ENCODE data around the gene FBXL16.

FBXL16 gene

DNA sequence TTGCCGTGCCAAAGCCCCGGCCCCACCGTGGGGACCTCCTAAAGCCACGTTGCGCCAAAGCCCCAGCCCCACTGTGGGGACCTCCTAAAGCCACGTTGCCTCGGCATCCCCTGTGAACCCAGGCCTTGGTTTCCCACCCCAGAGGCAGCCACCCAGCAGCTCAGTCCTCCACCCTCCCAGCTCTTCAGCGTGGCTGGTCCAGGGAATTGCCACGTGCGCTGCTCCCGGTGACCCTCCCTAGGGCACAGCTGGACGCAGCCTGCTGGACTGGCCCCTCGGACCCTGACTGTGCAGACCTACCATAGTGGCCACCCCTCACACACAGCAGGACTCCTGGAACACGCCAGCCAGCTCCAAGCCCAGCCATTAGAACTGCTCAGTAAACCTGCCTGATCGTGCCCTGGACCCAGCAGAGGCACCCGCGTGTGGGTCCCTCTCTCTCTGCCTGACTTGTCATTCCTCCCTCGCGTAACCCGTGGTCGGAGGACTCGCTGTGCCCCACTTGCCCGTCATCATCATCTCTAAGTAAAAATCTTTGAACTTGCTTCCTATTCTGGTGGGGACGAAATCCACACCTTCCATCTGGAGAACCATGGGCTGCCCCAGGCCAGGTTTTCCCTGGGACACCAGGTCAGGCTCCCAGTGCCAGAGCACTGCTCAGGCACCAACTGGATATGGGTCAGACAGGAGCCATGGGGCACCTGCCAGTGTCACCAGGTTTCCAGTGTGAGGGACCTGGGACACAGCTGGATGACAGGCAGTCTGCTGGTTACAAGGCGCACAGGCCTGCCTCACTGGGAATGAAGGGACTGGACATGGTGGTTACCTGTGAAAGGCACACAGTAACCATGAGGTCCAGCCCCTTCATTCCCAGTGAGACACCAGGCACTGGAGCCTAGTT lies 29.6 kb upstream of the FBXL16 start:
- no peak for DNase-seq (ENCODE audit: low read depth)

DNA sequence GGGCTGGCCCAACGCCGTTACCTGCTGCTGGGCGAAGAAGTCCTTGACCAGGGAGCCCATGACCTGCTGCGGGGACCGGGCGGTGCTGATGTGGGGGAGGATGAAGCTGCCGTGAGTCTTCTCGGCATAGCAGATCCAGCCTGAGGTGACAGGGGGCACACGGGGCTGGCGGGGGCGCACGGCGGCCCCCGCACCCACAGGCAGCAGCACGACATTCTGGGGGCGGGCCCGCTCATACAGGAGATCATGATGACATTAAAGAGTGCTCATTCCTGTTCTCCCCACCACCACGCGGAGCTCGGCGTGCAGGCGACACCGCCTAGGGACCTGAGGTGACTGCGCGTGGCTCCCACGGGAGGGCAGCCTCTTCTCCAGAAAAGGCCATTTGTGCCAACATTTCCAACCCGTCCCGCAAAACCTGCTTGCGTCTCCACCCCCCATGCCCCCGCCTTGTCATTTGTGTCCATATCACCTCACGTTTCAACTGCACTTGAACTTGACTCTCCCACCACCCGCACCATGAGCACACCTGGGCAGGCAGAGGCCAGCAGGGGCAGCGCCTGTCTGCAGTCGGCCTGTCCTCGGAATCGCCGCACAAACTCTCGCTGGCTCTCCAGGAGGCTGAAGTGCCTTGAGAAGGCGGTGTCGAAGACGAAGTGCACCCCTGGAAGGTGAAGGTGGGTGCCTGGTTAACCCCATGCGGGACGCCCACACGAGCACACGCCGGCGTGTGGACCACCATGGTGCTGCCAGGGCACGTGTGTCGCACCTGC lies 28.8 kb upstream of the FBXL16 start:
- DNase-seq (ENCODE audit: low read depth): no peak

- no peak for DNase-seq (ENCODE audit: low read depth)
Measured at GRCh38 chr16:733382-734207, 28.0 kb upstream of the FBXL16 start.

DNA sequence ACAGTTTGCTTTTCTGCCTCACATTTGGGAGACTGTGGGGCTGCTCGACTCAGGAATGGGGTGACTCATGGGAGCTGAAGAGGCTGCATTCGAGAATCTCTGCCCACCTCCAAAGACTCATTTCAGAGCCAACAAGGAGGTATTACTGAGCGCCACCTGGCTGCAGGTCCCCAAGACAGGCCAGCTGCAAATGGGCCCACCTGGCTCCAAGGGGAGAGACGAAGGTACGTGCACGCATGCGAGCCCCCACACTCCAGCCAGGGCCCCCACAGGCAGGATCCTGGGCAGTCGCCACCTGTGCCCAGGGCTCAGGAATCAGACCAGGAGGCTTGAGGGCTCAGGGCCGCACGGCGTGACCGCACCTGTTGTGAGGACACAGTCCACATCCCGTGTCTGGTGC lies 27.3 kb upstream of the FBXL16 start:
- DNase-seq (ENCODE audit: low read depth): no peak

GRCh38 chr16:732332-732731 lies 26.7 kb upstream of the FBXL16 start:
- no peak for DNase-seq (ENCODE audit: low read depth)

GRCh38 chr16:730666-731509 lies 25.3 kb upstream of the FBXL16 start:
- DNase-seq (ENCODE audit: low read depth): no peak

DNA sequence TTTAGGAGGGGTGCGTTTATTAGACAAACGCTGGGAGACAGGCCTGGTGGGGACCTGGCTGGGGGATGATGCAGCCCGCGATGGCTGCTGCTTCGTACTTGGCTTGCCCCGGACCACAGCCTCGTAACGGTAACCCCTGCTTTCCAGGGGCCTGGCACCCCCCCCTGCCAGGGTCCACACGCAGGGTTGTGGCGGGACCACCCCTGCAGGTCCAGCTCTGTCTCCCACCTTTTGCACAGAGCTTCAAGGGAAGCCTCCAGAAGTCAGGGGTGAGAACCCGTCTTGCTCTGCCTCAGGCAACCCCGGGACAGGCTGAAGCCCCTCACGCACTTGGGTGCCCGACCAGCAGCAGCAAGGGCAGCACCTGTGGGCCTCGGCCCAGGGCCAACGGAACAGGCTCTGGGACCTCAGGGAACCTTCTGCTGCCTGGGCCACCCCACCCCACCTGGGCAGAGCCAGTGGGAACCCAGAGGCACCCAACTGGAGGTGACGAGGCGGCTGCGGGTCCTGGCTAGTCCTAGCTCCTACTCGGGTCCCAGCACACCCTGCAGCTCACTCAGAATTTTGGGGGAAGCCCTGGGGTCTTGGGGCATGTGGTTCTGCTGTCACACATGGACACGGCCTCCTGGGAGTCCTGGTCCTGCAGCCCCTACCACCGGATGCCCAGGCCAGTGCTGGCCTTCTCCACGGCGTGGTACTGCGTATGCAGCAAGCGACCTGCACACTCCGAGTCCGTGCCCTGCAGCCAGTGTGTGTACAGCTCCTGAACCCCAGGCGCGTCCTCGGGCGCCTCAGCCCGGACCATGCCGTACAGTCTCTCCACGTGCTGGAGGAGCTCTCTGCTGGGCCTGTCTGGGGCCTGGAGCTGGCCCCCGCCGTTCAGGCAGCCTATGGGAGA lies 24.4 kb upstream of the FBXL16 start:
- DNase-seq (ENCODE audit: low read depth): no peak

DNA sequence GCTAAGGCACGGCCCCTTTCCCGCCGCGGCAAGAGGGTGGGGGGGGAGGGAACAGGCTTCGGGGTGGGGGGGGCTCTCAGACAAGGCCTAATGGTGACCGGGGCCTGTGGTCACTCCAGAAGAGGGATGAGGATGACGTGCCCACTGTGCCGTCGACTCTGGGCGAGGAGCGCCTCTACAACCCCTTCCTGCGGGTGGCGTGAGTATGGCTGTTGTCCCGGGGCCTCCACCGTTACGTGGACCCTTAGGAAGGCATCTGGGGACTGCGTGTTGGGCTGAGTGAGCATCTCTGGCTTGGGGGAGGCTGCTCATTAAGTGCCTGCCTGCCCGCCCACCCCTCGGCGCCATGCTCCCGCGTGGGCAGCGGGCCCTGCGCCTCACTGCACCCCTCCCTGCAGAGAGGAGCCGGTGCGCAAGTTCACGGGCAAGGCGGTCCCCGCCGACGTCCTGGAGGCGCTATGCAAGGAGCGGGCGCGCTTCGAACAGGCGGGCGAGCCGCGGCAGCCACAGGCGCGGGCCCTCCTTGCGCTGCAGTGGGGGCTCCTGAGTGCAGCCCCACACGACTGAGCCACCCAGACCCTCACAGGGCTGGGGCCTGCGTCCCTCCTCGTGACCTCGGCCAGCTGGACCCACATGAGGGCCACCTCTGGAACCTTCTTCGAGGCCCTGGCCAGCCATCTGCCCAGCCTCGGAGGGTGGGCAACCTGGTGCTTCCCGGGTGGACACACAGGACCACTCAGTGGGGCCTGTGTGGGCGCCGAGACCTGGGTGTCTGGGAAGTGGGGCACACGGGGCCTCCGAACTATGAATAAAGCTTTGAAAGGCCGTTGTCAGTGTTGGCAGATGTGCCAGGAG lies 23.5 kb upstream of the FBXL16 start:
- no peak for DNase-seq (ENCODE audit: low read depth)

- DNase-seq (ENCODE audit: low read depth): no peak
Measured at GRCh38 chr16:728131-728889, 22.7 kb upstream of the FBXL16 start.

- DNase-seq (ENCODE audit: low read depth): no peak
Measured at GRCh38 chr16:727291-727977, 21.8 kb upstream of the FBXL16 start.

DNA sequence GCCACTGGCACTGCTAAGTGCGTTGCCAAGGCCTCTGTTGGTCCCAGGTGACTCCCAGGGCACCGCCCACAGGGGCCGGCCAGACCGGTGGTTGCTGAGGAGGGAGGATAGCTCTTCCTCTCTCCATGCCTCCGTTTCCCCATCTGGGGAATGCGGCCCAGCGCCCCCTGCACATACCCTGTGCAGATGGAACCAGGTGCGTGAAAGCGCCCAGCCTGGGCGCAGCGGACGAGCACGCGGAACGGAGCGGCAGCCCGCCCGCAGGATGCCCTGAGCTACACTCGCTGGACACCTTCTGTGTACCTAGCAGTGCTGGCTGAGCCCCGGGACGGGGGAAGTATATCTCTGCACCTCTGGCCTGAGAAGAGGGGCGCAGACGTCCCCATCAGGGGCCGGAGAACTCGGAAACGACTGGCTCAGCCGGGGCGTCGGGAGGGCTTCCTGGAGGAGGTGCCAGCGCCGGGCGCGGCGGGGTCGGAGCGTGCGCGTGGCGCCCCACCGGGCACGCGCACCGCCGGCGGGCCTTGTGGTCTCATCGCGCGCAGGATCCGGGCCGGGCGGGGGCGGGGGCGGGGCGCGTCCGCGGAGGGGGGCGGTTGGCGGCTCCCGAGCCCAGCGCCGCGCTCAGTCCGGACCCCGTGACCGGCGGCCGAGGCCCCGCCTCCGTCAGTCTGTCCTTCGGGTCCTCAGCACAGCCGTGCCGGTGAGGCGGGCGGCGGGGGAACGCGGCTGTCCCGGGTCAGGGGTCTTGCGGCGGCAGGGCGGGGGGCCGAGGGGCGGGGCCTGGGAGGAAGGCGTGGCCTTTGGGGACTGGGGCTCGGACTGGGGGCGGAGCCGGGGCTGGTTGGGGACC lies 21.1 kb upstream of the FBXL16 start, which contains the start of the genes CCDC78 and HAGHL:
CCDC78 (minus strand) TSS at position 6 of the 853 bp plus-strand sequence. CDS start 76 bp downstream, outside the sequence.
HAGHL (plus strand) TSS at position 669 of the 853 bp plus-strand sequence. CDS start 404 bp downstream, outside the sequence.
- DNase-seq (ENCODE audit: low read depth): no peak

- DNase-seq (ENCODE audit: low read depth): no peak
Measured at GRCh38 chr16:726188-726437, 20.5 kb upstream of the FBXL16 start.

DNA sequence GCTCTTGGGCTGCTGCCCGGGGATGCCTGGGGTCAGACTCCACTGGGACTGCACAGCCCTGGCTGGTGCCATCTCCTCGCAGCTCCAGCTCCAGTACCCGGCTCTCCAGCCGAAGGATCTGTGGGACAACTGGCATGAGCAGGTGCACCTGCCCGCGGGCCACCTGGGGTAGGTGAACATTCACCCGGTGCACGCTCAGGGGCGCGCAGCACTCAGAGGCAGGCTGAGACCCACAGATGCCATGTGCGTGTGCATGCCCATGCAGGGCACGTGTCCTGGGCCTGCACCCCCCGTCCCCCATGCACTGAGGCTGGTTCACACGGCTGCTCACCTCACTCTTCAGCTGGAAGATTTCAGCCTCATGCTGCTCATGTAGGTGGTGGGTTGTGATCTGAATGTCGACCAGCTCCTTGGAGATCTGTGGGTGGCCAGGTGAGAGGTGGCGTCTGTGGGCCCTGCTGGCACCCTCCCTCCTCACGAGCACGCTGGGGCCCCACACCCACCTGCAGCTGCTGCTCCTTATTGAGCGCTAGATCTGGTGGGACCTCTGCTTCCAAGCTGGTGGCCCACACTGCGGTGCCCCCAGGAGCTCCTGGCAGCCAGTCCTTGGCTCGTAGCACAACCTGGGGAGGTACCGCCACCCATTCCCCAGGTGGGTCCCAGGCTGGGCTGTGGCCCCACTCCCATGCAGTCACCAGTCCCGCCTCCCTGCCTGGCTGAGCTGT lies 20.0 kb upstream of the FBXL16 start:
- no peak for DNase-seq (ENCODE audit: low read depth)

- no peak for DNase-seq (ENCODE audit: low read depth)
Measured at GRCh38 chr16:725041-725376, 19.4 kb upstream of the FBXL16 start.

DNA sequence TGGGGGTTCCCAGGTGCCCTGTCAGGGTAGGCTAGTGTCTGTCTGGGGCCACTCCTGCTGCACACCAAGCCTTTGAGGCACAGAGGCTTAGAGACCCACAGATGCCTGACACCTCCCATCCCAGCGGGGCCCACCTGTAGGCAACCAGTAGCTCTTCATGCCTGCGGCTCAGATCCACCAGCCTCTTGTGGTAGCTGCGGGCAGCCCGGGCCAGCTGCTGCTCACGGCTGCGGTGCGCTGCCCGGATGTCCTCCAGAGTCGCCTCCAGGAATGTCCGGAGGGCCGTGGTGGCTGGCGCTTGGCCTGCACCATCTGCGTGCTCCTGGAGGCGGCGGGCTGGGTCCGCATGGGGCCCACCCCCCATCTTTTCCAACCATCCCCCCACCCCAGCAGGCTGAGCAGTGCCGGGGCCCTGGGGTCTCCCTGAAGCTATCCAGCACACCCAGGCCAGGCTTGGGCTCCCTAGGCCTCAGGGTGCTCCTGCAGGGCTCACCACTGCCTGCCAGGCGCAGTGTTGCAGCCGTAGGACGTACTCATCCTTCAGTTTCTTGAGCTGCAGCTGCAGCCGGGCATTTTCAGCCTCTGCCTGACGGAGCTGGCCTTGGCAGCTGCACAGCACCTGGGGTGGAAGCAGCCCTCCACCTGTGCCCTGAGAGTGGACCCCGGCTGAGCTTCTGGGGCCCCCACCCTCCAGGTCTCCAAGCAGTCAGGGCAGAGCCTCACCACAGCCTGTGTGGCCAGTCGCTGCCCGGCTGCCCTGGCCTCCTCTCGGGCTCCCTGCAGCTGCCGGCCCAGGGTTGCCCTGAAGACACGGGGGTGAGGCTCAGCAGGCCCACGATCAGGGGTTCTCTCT lies 18.8 kb upstream of the FBXL16 start:
- no peak for DNase-seq (ENCODE audit: low read depth)

DNA sequence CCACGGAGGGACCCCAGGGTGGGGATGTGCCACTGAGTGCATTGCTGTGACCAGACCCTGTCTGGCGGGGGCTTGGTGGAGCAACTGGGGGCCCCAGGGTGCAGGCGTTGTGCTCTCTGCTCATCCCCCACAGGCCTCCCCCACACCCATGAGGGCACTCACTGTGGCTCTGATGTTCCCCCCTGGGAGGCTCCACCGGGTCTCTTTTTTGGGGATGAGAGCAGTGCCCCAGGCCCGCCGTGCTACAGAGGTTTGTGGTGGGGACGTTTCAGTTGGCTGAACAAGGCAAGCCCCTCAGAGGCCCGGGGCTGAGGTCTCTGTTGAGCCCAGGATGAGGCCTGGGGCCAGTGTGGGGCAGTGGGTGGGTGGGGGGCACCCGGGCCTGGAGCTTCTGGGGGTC lies 18.1 kb upstream of the FBXL16 start:
- DNase-seq (ENCODE audit: low read depth): no peak
